Astrocyte of the hippocampus (primary cell): ENCODE data around the gene PCDH12.
A peak's percentile ranks its signal among the peaks of the same experiment; 100 is the strongest.

Source experiments
- DNase-seq: peaks from one replicate; pipeline ENCODE4 v3.0.0; 2011; ENCODE audit warnings: low read depth, low spot score

Gene PCDH12

DNA sequence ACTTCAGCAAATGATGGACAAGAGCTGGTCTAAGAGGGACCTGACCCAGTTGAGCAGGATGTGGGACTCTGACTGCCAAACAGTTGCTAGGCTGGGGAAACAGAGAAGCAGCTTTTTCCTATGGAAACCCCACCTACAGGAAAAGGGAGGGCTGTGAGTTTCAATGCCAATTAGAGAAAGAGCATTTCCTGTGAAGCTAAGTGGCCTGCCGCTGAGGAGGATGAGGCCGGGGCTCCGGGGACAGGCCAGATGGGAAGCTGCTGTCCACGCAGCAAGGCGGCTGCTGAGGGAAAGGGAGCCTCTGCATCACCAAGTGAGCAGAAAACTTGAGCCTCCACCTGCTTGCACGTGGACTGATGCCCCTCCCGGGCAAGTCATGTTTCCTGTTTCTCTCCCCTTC, at the start of gene PCDH12:
Gene PCDH12 (minus strand): TSS at position 90 of the 400 bp plus-strand sequence. CDS start 351 bp downstream, outside the sequence.
- DNase-seq, result no peak

DNA sequence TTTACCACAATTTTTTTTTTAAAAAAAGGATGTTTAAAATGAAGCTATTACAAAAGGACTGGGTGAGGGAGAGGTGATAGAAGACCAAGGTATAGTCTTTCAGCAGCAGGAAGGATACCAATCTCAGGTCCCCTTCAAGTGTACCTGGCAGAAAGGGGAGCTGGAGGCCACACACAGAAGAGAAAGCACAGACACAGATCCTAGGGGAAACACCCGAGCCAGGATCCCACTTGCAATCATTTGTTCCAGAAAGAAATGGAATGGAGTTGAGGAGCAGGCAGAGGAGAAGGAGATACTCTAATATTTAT, 49.2 kb upstream of the PCDH12 start:
- DNase-seq, result no peak

DNA sequence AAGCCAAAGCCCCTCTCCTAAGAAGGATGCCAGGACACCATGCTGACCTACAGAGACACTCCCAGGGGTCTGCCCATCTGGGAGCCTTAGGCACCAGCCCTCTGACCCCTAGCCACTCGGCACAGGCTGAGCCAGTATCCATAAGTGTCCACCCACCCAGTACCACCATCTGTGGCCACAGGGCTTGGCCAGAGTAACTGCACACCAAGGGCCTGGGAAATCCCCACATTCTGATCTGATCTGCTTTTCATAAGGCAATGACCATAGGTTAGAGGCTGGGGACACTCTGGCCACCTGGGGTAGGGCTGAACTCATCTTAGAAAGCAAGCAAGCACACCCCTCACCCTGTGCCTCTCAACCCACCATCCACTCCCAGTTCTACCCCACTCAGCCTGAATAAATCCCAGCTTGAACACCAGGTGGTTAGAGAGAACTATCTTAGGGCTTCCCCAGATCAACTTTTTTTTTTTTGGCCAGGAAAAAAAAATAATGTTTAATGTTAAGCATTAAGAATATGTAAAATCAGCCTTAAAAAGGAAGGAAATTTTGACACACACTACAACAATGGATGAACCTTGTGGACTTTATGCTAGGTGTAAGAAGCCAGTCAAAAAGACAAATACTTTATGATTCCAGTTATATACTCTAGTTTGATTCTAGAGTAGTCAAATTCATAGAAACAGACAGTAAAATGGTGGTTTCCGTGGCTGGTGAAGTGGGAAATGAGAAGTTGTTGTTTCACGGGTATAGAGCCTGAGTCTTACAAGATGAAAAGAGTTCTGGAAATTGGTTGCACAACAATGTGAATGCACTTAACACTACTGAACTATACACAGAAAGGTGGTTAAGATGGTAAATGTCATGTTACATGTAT, 48.6 kb upstream of the PCDH12 start:
- DNase-seq, result no peak

DNA sequence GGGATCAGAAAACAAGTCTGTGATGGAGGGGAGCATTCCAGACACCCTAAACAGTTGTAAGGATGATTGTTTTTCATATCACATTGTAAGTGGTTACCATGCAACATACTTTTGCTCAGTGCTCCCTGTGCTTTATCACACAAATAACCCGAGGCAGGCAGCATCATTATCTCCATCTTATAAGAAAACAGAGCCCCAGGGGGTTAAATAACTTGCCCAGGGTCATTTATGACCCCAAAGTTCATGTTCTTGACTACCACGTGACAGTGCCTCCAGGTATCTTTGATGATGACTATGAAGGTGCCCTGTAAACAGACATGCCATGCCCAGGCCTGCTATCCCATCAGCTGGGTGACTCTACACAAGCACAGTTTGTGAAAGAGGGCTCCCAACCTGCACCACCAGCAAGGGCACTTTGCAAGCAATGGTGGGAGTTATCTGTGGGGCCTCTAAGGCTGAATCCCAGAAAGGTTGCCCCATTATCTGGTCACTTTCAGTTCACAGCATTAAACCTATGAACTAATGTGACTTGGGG, 45.3 kb upstream of the PCDH12 start:
- no peak for DNase-seq

DNA sequence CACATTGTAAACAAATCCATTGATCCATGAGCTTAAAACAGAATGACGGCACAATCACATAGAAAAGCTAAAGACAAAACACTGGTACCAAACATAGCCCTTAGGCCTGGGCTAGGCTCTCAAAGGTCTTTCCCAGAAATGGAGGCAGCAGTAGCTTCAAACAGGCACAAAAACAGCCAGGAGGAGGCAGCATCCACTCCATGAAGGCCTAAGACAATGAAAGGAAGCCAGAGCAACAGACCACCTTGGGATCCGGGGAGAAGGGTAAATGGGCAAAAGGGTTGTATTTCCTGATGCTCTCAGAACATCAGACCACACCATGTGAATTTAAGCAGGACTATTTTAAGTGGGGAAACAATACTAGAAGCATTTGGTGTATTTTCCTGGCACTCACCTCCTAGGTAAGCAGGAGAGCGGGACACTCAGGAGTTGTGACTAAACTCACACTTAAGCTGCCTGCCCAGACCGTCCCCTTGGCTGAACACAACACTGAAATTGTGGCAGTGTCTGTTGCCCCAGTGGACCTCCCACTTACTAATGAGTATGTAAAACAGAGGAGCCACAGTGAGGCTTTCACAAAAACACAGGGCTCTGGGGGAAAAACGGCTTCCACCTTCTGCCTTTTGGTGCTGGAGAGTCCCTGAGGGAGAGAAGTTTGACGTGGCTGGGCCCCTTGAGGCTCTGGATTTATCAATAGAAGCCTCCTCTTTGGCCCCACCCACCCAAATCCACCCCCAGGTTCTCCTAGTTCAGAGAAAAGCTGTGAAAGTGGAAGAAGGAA, 42.9 kb upstream of the PCDH12 start:
- DNase-seq, result peak; percentile 29

GRCh38 chr5:142000173-142000572, 42.2 kb upstream of the PCDH12 start:
- DNase-seq, result no peak

DNA sequence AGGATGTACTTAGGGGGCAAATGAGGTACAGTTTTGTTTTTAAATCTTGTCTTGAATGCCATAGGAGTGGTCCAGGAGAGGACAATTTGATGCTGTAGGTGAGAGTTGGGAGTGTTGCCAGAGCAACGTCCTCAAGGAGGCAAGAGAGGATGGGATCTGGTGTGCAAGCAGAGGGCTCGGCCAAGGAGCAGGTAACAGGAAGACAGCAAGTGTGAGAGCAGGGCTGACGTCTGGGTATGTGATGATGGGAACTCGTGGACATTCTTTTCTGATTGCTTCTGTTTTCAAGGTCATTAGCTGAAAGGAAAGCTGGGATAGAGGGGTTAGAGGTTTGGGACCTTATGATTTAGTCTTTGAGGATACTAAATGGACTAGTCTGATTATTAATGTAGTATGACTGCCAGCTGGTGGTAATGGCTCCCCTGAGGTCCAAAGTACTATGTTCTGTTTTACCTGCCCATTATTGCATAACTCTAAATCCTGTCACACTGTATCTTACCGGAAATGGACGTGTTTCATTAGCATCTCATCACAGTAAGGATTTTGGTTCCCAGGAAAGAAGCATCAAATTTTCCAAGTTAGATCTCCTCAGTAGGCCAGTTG, 39.5 kb upstream of the PCDH12 start:
- DNase-seq, result no peak

DNA sequence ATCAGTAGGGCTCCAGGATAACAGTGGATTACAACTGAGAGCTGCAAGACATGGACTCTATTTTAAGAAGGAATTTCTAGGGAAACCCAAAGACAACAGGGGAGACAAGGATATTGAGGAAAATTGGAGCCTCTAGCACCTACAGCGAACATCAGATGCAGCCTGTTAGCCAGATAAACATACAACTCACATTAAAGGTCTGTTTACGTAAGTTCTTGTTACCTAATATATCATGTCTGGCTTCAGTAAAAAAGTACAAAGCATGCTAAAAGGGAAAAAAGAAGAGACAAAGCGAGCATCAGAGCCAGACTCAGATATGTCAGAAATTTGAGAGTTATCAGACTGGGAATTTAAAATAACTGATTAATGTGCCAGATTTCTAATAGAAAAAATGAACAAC, 37.7 kb upstream of the PCDH12 start:
- no peak for DNase-seq

GRCh38 chr5:141994511-141995136, 36.6 kb upstream of the PCDH12 start:
- no peak for DNase-seq

DNA sequence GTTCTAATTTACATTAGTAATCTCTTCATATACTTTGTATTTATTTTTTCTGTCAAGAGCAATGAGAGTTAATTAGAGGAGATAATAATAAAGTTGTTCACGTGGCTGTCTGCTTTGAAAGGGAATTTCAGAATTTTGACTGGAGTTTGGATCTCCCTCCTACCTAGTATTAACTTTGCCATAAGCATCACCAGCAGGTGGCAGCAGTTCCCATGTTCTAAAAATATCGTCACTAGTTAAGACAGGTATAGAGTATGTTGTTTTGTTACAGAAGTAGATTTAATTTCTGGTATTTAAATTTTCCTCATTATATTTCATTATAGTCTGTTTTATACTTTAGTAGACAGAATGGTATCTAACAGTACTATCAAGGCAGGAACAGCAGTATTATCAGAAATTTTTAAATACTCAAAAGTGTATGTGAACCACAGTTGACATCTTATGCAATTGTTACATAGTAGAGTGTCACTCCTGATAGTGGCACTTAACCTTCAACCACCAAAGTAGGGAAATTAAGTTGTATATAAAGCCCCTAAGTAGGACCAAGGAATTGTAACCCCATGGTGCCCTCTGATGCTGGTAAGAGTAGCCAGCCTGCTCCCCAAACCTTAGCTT, 34.5 kb upstream of the PCDH12 start:
- peak; percentile 77 for DNase-seq

GRCh38 chr5:141989720-141990119, 31.7 kb upstream of the PCDH12 start:
- DNase-seq, result no peak

DNA sequence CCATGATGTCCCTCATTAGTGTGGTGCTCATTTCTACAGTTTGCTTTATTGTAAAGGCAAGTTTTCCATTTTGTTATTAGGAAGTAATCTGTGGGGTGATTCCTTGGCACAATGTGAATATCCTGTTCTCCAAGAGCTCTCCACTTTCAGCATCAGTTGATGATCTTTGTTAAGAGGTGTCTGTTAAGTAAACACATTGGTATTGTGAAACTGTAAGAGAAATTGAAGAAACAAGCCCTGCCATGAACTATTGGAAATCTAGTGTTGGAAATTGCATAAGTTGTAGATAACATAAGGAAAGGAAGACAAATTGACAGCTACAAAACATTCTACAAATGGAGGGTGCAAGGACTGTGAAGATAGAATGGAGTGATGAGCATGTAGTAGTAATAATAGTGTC, 28.1 kb upstream of the PCDH12 start:
- no peak for DNase-seq

GRCh38 chr5:141982626-141983025, 24.6 kb upstream of the PCDH12 start:
- no peak for DNase-seq

- DNase-seq, result no peak
Observed at GRCh38 chr5:141978389-141978788, 20.4 kb upstream of the PCDH12 start.

- no peak for DNase-seq
Observed at GRCh38 chr5:141976176-141976575, 18.2 kb upstream of the PCDH12 start.

- DNase-seq, result peak; percentile 32
Observed at GRCh38 chr5:141973871-141974595, 16.0 kb upstream of the PCDH12 start.

DNA sequence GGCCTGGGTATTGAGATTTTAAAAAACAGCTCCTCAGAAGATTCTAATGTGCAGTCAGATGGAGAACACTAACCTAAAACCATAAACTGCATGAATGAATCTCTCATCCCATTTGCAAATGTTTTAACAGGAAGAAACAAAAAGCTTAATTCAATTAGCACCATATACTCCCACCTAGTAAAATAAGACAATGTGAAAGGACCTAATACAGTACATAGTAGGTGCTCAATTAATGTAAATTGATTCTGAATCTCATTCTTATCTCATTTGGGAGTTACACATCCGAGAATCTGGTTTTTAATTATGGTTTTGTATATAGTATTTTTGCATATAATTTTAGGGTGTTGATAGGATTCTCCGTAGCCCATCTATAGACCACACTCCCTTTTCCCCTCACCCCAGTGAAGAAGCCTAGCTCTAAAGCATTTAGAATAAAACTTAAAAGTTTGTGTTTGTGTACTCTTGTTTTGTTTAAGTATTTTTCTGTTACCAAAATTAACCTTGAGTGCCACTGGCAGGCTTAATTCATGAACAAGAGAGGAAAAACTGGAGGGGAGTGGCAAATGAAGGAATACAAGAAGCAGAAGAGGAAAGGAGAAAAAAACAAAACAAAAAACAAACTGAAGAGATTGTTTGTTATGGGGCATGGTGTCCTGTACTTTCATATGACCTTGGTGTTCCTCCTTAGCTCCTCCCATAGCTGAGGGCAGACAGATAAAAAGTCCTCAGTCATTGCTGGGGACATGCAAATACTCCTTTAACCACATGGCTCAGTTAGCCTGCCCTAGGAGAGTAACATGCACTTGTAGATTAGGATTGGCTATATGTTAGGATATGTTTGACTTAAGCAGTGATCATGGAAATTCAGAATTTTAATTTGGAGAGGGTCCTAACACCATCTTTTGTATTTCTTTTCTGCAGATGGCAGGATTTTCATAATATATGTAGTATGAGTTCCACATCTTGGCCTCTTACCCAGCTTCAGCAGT, 12.1 kb upstream of the PCDH12 start:
- no peak for DNase-seq

GRCh38 chr5:141968914-141969608, 11.1 kb upstream of the PCDH12 start, which contains the start of gene RNF14:
TSS of gene RNF14 (plus strand) at chr5:141969105. CDS start at chr5:141973589, 4,484 bp downstream.
- DNase-seq, result peak; percentile 98

GRCh38 chr5:141966963-141967333, 8.9 kb upstream of the PCDH12 start:
- no peak for DNase-seq
